Astrocyte (in vitro differentiated cells and primary cell): ENCODE results near the gene SPATA13. TPM values are rescaled to one million over a fixed set of nuclear protein-coding genes. Genes with fewer than 3 reads are reported as not detected.

Source experiments
- DNase-seq: peaks from one replicate; pipeline ENCODE4 v3.0.0-alpha.2; 2010; ENCODE audit warnings: low read depth
- FAIRE-seq: peaks from 2 replicates; lab custom pipeline; 2011; peaks lifted over from hg19 to GRCh38; lab: Jason Lieb, UNC
- H2AFZ ChIP-seq: 2 replicates; pipeline ENCODE4 v1.6.0; 2012; ENCODE audit warnings: low read depth, low read length, inconsistent platforms
- H3K27ac ChIP-seq: 2 replicates; pipeline ENCODE4 v1.5.1; 2011; ENCODE audit warnings: low read depth, low read length, inconsistent platforms
- H3K27me3 ChIP-seq: 2 replicates; pipeline ENCODE4 v1.6.0; 2011; ENCODE audit warnings: low read length, inconsistent platforms; ENCODE audit not compliant: insufficient read depth
- H3K36me3 ChIP-seq: 2 replicates; pipeline ENCODE4 v1.5.1; 2011; ENCODE audit warnings: low read length, inconsistent platforms; ENCODE audit not compliant: insufficient read depth
- H3K4me1 ChIP-seq: 2 replicates; pipeline ENCODE4 v1.5.1; 2011; ENCODE audit warnings: low read length, inconsistent platforms; ENCODE audit not compliant: insufficient read depth
- H3K4me2 ChIP-seq: 2 replicates; pipeline ENCODE4 v1.6.0; 2012; ENCODE audit warnings: low read length, inconsistent platforms
- H3K4me3 ChIP-seq: 2 replicates; pipeline ENCODE4 v1.5.1; 2011; ENCODE audit warnings: low read depth, mild to moderate bottlenecking, low read length, inconsistent platforms; ENCODE audit not compliant: insufficient read depth
- H3K79me2 ChIP-seq: 2 replicates; pipeline ENCODE4 v1.6.0; 2012; ENCODE audit warnings: mild to moderate bottlenecking, low read length, inconsistent platforms; ENCODE audit not compliant: insufficient read depth
- H3K9ac ChIP-seq: 2 replicates; pipeline ENCODE4 v1.6.0; 2012; ENCODE audit warnings: mild to moderate bottlenecking, low read length, inconsistent platforms
- H3K9me3 ChIP-seq: 2 replicates; pipeline ENCODE4 v1.5.1; 2012; ENCODE audit warnings: low read depth, mild to moderate bottlenecking, low read length, inconsistent platforms; ENCODE audit not compliant: insufficient read depth
- H4K20me1 ChIP-seq: 2 replicates; pipeline ENCODE4 v1.6.0; 2012; ENCODE audit warnings: low read length, inconsistent platforms; ENCODE audit not compliant: insufficient read depth
- H3K27ac Mint-ChIP-seq: one replicate; pipeline ENCODE4 v1.8.0; 2021; ENCODE audit warnings: mild to moderate bottlenecking, mixed read lengths; ENCODE audit not compliant: unreplicated experiment
- H3K27me3 Mint-ChIP-seq: one replicate; pipeline ENCODE4 v1.8.0; 2021; ENCODE audit warnings: low read depth, mixed read lengths; ENCODE audit not compliant: unreplicated experiment
- H3K36me3 Mint-ChIP-seq: one replicate; pipeline ENCODE4 v1.8.0; 2021; ENCODE audit warnings: low read depth, mixed read lengths; ENCODE audit not compliant: unreplicated experiment
- H3K4me1 Mint-ChIP-seq: one replicate; pipeline ENCODE4 v1.8.0; 2021; ENCODE audit warnings: low read depth, mixed read lengths; ENCODE audit not compliant: unreplicated experiment
- H3K4me3 Mint-ChIP-seq: one replicate; pipeline ENCODE4 v1.8.0; 2021; ENCODE audit warnings: mild to moderate bottlenecking, moderate library complexity, mixed read lengths; ENCODE audit not compliant: unreplicated experiment
- H3K9me3 Mint-ChIP-seq: one replicate; pipeline ENCODE4 v1.8.0; 2021; ENCODE audit warnings: mild to moderate bottlenecking, mixed read lengths; ENCODE audit not compliant: unreplicated experiment
- CTCF ChIP-seq: IDR thresholded peaks from 2 replicates; pipeline ENCODE4 v1.5.1; 2011; ENCODE audit warnings: low read depth, mild to moderate bottlenecking, inconsistent platforms, low read length, moderate library complexity; ENCODE audit not compliant: insufficient read depth
- EZH2 ChIP-seq: IDR thresholded peaks from 2 replicates; pipeline ENCODE4 v1.6.1; 2012; ENCODE audit warnings: mild to moderate bottlenecking, low read length, inconsistent platforms; ENCODE audit not compliant: insufficient read depth
- total RNA-seq: library from RNA; stranded (reverse); gene quantifications from 2 replicates; pipeline ENCODE4 v1.2.1, GENCODE V29; 2021

Gene SPATA13
- total RNA-seq, 1 donor from 2014 or later: 6.2 TPM

GRCh38 chr13:24263632-24264031 lies 103.1 kb downstream of the SPATA13 start:
- FAIRE-seq (no peak), DNase-seq (peak; percentile 61)
- H2AFZ ChIP-seq: no peak overlapping the region
- no peak overlapping the region for H3K27ac Mint-ChIP-seq
- H3K9ac ChIP-seq: no peak overlapping the region
- TF ChIP-seq EZH2: no peak
- TF ChIP-seq CTCF: no peak
- no peak overlapping the region for H3K27ac ChIP-seq
- H4K20me1 ChIP-seq: no peaks in the 10 kb centered on the region
- peak overlapping the region; percentile 4 for H3K4me2 ChIP-seq
- H3K4me1 ChIP-seq: no peaks in the 10 kb centered on the region
- no peaks in the 10 kb centered on the region for H3K36me3 Mint-ChIP-seq
- no peak overlapping the region for H3K4me3 Mint-ChIP-seq
- no peak overlapping the region for H3K4me3 ChIP-seq
- no peaks in the 10 kb centered on the region for H3K79me2 ChIP-seq
- H3K27me3 ChIP-seq: no peaks in the 10 kb centered on the region
- no peaks in the 10 kb centered on the region for H3K27me3 Mint-ChIP-seq
- no peaks in the 10 kb centered on the region for H3K9me3 ChIP-seq
- H3K9me3 Mint-ChIP-seq: peaks cover 2% of the 10 kb centered on the region
- no peaks in the 10 kb centered on the region for H3K36me3 ChIP-seq
- H3K4me1 Mint-ChIP-seq: peaks cover 18% of the 10 kb centered on the region

GRCh38 chr13:24264976-24265375 lies 104.5 kb downstream of the SPATA13 start:
- no peak overlapping the region for H3K4me2 ChIP-seq

More at GRCh38 chr13:24264976-24265375, 104.5 kb downstream of the SPATA13 start:
- no peaks in the 10 kb centered on the region for H3K27me3 Mint-ChIP-seq
- Histone ChIP-seq H2AFZ (no peak overlapping the region), H3K27me3 (no peaks in the 10 kb centered on the region), H3K9me3 (no peaks in the 10 kb centered on the region), H4K20me1 (no peaks in the 10 kb centered on the region), H3K79me2 (no peaks in the 10 kb centered on the region), H3K9ac (no peak overlapping the region), H3K4me3 (no peak overlapping the region), H3K36me3 (no peaks in the 10 kb centered on the region), H3K27ac (no peak overlapping the region), H3K4me1 (no peaks in the 10 kb centered on the region)
- DNase-seq (no peak), FAIRE-seq (no peak)
- peaks cover 18% of the 10 kb centered on the region for H3K4me1 Mint-ChIP-seq
- no peak overlapping the region for H3K4me3 Mint-ChIP-seq
- TF ChIP-seq CTCF (no peak), EZH2 (no peak)
- H3K9me3 Mint-ChIP-seq: peaks cover under 1% of the 10 kb centered on the region
- no peak overlapping the region for H3K27ac Mint-ChIP-seq
- no peaks in the 10 kb centered on the region for H3K36me3 Mint-ChIP-seq
